Smooth muscle cell (in vitro differentiated cells): Measurements from ENCODE around the gene ATP5IF1. TPM values are rescaled to one million over a fixed set of nuclear protein-coding genes. Genes with fewer than 3 reads are reported as not detected.
A peak's percentile ranks its signal among the peaks of the same experiment; 100 is the strongest.

Experiments used
- DNase-seq: peaks from one replicate; lab custom pipeline; 2025; ENCODE audit not compliant: unreplicated experiment; lab: John Stamatoyannopoulos, UW
- H2AFZ ChIP-seq: fragments of 200-600 bp; sonication (generic); 2 replicates; pipeline ENCODE4 v1.6.0; 2016; ENCODE audit warnings: antibody characterized with exemption, low read depth, mild to moderate bottlenecking
- H3F3A ChIP-seq: fragments of 200-600 bp; sonication (generic); 2 replicates; pipeline ENCODE4 v1.6.0; 2017; ENCODE audit warnings: antibody characterized with exemption, low read depth
- H3K27ac ChIP-seq: fragments of 200-600 bp; sonication (generic); 2 replicates; pipeline ENCODE4 v1.5.1; 2016; ENCODE audit warnings: low read depth, mild to moderate bottlenecking
- H3K27me3 ChIP-seq: fragments of 200-600 bp; sonication (generic); 2 replicates; pipeline ENCODE4 v1.6.1; 2016; ENCODE audit warnings: low read depth, mild to moderate bottlenecking
- H3K36me3 ChIP-seq: fragments of 200-600 bp; sonication (generic); 2 replicates; pipeline ENCODE4 v1.5.1; 2016; ENCODE audit warnings: low read depth
- H3K4me1 ChIP-seq: fragments of 200-600 bp; sonication (generic); 2 replicates; pipeline ENCODE4 v1.5.1; 2016; ENCODE audit warnings: low read depth
- H3K4me2 ChIP-seq: fragments of 200-600 bp; sonication (generic); 2 replicates; pipeline ENCODE4 v1.6.0; 2016; ENCODE audit warnings: mild to moderate bottlenecking
- H3K4me3 ChIP-seq: fragments of 200-600 bp; sonication (generic); 2 replicates; pipeline ENCODE4 v1.5.1; 2016; ENCODE audit warnings: mild to moderate bottlenecking
- H3K79me2 ChIP-seq: fragments of 200-600 bp; sonication (generic); 2 replicates; pipeline ENCODE4 v1.6.0; 2016; ENCODE audit warnings: low read depth, mild to moderate bottlenecking
- H3K9ac ChIP-seq: fragments of 200-600 bp; sonication (generic); 2 replicates; pipeline ENCODE4 v1.6.0; 2016; ENCODE audit warnings: low read depth
- H3K9me3 ChIP-seq: fragments of 200-600 bp; sonication (generic); replicated peaks from 2 replicates; pipeline ENCODE4 v1.5.1; 2016; ENCODE audit warnings: low read depth
- H4K20me1 ChIP-seq: fragments of 200-600 bp; sonication (generic); 2 replicates; pipeline ENCODE4 v1.6.0; 2016; ENCODE audit warnings: low read depth
- WGBS: methylation state at CpG from one replicate; pipeline ENCODE4 v1.1.7; 2016; ENCODE audit warnings: low lambda C conversion rate; 5-methylcytosine and 5-hydroxymethylcytosine counted together
- polyA plus RNA-seq: library from polyadenylated mRNA; unstranded; fragments of >200 nt; fragmentation: Nextera tagmentation; extraction: Ambion mirVana; gene quantifications from 2 replicates; pipeline ENCODE4 v1.2.1, GENCODE V29; 2016
- total RNA-seq: library from RNA; depleted of rRNA; stranded (reverse); fragments of >200 nt; gene quantifications from 2 replicates; pipeline ENCODE4 v1.2.3, GENCODE V29; 2014
- TF ChIP-seq, protein P1 (sequence below): fragments of 200-600 bp; sonication (generic); IDR thresholded peaks from 2 replicates; pipeline ENCODE4 v1.5.1; 2017; ENCODE audit warnings: borderline replicate concordance, mild to moderate bottlenecking, antibody characterized with exemption; ENCODE audit not compliant: insufficient read depth, poor library complexity, severe bottlenecking

The ATP5IF1 gene
- total and polyA plus RNA-seq, 2 experiments from 2014 or later = 460 to 550 TPM

DNA sequence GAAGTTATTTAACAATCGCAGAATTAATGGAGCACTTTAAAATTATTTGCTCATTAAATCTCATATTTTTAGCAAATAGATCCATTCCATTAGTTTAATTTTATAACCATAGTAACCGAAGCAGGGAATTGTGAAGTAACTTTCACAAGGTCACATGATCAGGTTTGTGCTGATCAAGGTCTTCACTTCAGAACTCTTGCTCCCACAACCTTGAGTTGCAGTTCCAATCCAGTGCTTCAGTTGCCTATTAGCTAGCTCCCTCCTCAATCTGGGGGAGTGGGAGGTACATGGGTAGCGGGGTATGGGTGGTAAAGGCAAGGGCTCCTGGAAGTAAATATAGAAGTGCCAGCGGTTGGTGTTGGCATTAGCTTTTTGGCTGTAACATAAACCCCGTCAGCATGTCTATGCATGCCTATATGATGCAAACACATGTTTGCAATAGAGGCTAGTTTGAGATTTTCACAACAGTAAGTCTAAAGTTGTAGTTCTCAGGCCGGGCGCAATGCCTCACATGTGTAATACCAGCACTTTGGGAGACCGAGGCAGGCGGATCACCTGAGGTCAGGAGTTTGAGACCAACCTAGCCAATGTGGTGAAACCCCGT lies 5.8 kb downstream of the ATP5IF1 start:
- H3K36me3 ChIP-seq = no peaks in the 10 kb centered on the region
- no peaks in the 10 kb centered on the region for H3K9me3 ChIP-seq
- no peak overlapping the region for H3K9ac ChIP-seq
- TF ChIP-seq, protein P1, sequence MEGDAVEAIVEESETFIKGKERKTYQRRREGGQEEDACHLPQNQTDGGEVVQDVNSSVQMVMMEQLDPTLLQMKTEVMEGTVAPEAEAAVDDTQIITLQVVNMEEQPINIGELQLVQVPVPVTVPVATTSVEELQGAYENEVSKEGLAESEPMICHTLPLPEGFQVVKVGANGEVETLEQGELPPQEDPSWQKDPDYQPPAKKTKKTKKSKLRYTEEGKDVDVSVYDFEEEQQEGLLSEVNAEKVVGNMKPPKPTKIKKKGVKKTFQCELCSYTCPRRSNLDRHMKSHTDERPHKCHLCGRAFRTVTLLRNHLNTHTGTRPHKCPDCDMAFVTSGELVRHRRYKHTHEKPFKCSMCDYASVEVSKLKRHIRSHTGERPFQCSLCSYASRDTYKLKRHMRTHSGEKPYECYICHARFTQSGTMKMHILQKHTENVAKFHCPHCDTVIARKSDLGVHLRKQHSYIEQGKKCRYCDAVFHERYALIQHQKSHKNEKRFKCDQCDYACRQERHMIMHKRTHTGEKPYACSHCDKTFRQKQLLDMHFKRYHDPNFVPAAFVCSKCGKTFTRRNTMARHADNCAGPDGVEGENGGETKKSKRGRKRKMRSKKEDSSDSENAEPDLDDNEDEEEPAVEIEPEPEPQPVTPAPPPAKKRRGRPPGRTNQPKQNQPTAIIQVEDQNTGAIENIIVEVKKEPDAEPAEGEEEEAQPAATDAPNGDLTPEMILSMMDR = no peak
- no peaks in the 10 kb centered on the region for H3K4me1 ChIP-seq
- H3K79me2 ChIP-seq = peaks cover 15% of the 10 kb centered on the region
- peaks cover 8% of the 10 kb centered on the region for H3F3A ChIP-seq
- H3K27ac ChIP-seq = peak overlapping the region; percentile 24
- no peaks in the 10 kb centered on the region for H4K20me1 ChIP-seq
- 94% methylated on average over 10 of the region's 10 CpGs for WGBS
- H3K27me3 ChIP-seq = no peaks in the 10 kb centered on the region
- H3K4me2 ChIP-seq = no peak overlapping the region
- H3K4me3 ChIP-seq = no peak overlapping the region
- H2AFZ ChIP-seq = no peak overlapping the region
- DNase-seq = no peak

DNA sequence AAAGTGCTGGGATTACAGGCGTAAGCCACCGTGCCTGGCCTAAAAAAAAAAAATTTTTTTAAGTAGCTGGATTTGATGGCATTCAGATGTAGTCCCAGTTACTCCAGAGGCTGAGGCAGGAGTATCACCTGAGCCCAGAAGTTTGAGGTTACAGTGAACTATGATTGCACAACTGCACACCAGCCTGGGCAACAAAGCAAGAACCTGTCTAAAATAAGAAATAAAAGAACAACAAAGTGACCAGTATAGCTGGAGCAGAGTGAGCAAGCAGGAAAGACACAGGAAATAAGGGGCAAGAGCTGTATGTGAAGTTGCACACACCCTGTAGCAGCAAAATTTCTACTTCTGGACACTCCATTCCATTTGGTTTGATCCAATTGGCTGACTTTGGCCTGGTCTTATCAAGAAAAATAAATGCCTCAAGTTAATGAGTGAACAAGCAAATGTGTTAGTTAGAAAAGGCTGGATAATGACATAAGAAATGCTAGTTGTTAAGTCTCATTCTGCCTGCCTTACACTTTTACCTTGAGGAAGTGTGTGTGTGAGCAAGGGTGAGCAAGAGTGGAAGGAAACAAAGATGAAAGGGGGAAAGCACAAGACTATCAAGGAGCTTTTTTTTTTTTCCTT lies 7.9 kb downstream of the ATP5IF1 start:
- H3K27me3 ChIP-seq = no peaks in the 10 kb centered on the region
- whole genome bisulfite sequencing = 97% methylated on average over 2 of the region's 2 CpGs
- H4K20me1 ChIP-seq = no peaks in the 10 kb centered on the region
- no peak overlapping the region for H3K4me2 ChIP-seq
- no peaks in the 10 kb centered on the region for H3K9me3 ChIP-seq
- H3K27ac ChIP-seq = no peak overlapping the region
- TF ChIP-seq, protein P1 = no peak
- H2AFZ ChIP-seq = no peak overlapping the region
- no peak for DNase-seq
- H3F3A ChIP-seq = peaks cover 8% of the 10 kb centered on the region
- H3K4me3 ChIP-seq = no peak overlapping the region
- H3K4me1 ChIP-seq = peaks cover 14% of the 10 kb centered on the region
- no peak overlapping the region for H3K9ac ChIP-seq
- no peaks in the 10 kb centered on the region for H3K36me3 ChIP-seq
- H3K79me2 ChIP-seq = no peaks in the 10 kb centered on the region

DNA sequence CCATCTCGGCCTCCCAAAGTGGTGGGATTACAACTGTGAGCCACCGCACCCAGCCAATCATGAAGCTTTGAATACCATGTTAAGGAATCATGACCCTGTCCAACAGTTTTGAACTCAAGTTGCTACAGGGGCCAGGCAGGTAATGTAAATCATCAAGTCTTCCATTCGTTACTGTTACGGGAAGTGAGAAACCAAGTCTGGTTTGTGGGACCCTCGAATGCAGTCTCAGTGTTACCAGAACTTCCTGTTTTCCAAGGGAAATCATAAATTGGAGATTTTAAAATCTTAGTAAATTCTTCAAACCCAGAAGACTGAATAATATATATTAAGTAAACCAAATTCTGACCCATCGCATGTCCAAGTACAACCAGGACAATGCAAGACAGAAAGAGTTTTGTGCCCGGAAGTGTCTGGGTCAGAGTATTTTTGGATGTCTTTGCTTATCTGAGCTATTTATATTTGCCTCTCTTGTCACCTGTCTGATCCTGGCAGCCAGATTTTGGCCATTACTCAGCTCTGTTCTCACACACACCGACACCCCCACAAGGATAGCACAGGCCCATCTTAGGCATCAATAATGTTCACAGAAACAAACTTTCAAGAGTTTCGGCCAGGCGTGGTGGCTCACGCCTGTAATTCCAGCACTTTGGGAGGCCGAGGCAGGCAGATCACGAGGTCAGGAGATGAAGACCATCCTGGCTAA lies 8.8 kb downstream of the ATP5IF1 start:
- DNase-seq = no peak
- Histone ChIP-seq H3K79me2 (no peaks in the 10 kb centered on the region), H3F3A (peaks cover 8% of the 10 kb centered on the region), H3K36me3 (no peaks in the 10 kb centered on the region), H3K4me3 (no peak overlapping the region), H3K27ac (no peak overlapping the region), H3K27me3 (no peaks in the 10 kb centered on the region), H3K4me2 (no peak overlapping the region), H4K20me1 (no peaks in the 10 kb centered on the region), H3K9me3 (no peaks in the 10 kb centered on the region), H2AFZ (no peak overlapping the region), H3K9ac (no peak overlapping the region), H3K4me1 (peaks cover 19% of the 10 kb centered on the region)
- TF ChIP-seq, protein P1 = no peak
- WGBS = 97% methylated on average over 13 of the region's 13 CpGs
